Activated T-cell treated with anti-CD3 and anti-CD28 coated beads for 24 hours (primary cell): ENCODE data around the gene PHKB.
"Not testable (repeated sequence)": the region's sequence is repeated elsewhere in the genome, so short reads cannot be mapped to it uniquely, and the experiment has no call there.

Experiments
- DNase-seq: peaks from one replicate; pipeline ENCODE4 v3.0.0-alpha.2; 2020; ENCODE audit warnings: low read depth

Gene PHKB

DNA sequence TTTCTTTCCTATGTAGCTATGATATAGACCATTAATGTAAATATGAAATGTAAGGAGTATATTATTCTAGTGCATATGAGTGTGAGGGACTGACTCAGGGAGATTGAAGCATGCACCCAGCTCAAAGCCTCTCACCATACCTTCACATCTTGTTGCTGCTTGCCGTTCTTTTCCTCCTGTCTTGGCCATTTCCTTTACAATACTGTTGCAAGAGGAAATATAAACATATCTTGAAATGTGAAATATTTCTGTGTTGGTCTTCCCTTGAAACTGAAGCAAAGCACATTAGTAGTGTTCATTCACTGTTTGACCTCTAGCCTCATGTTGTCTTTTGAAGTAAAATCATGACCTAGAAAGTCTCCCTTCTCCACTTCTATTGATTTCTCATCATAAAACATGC lies 46.6 kb downstream of the PHKB start:
- DNase-seq: no peak

- no peak for DNase-seq
Observed at GRCh38 chr16:47511882-47512281, 50.8 kb downstream of the PHKB start.

DNA sequence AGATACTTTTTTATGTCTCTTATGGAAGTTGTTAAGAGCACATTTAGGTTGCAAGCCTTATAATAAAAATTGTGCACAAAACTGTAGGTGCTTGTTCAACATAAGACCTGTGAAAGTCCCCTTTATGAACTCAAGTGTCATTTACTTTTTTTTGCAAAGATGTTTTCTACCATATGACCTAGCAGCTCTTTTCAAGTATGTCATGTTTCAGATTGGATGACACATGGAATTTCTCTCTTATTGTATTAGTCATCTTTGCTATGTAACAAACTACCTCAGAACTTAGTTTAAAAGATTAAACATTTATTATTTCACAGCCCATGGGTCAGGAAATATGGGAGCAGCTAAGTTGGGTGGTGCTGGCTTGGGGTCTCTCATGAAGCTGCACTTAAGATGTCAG lies 57.9 kb downstream of the PHKB start:
- no peak for DNase-seq

GRCh38 chr16:47519546-47519945 lies 58.4 kb downstream of the PHKB start:
- DNase-seq: no peak

- no peak for DNase-seq
Observed at GRCh38 chr16:47519996-47520679, 59.0 kb downstream of the PHKB start.

DNA sequence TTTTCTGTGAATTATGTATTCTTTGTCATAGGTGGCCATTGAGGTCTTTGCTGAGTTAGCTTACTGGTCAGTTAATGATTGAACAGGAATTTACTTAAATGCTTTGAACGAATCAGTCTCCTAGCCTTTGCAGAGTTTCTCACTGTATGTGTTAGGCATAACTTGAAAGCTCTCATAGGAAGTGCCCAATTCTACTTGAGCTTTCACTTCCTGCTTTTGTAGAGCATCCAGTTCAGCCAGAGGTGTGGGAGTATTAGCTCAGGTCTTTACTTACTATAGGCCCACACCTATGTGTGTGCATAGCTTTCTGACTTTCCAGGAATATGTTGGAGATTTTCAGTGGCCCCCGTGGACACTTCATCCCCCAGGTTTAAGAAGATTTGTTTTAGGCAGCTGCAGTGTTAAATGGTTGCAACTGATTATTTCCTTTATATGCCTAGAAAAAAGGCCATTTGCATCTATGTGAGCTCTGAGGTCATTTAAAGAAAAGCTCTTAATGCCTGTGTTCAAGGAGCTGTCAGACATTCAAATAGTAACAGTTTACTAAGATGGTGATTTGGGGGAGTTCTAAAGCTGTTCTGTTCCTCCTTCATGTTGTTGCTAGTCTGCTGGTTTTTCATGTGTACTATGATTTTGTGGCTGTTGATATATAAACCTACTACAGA lies 62.3 kb downstream of the PHKB start:
- DNase-seq: no peak

- no peak for DNase-seq
Observed at GRCh38 chr16:47524007-47524405, 62.9 kb downstream of the PHKB start.

DNA sequence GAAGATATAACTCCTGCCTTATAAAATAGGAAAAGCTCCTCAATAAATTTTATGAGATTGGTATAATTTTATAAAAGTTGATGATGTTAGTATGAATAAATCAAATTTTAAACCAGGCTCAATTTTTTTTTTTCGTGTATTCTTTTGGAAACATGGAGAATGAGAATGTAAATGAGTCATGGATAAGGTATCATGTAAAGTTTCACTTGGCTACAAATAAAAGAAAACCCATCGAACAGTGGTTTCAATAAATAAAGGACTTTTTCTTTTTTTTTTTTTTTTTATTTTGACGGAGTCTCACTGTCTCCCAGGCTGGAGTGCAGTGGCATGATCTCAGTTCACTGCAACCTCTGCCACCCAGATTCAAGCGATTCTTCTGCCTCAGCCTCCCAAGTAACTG lies 67.3 kb downstream of the PHKB start:
- no peak for DNase-seq

DNA sequence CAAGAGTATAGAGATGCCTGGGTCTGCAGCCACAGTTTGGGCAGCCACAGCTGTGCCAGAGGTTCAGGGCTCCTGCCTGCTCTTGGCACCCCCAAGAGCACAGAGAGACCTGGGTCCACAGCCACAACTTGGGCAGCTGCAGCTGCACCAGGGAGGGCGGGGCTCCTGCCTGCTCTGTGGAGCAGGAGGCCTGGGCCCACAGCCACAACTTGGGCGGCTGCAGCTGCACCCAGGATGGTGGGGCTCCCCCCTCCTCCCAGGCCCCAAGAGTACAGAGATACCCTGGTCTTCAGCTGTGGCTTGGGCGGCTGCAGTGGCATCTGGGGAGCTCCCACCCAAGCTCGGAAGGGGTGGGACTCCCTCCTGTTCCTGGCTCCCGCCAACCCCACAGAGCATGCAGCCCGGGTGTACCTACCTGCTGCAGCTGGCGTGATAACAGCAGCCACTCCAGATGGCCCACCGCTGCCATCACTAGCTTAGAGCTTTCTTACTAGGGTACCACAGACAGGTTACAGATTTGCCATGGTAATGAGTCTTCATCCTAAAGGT lies 72.7 kb downstream of the PHKB start:
- no peak for DNase-seq

GRCh38 chr16:47538472-47538871 lies 77.3 kb downstream of the PHKB start:
- no peak for DNase-seq

- DNase-seq: not testable (repeated sequence)
Observed at GRCh38 chr16:47539707-47540670, 78.9 kb downstream of the PHKB start.

DNA sequence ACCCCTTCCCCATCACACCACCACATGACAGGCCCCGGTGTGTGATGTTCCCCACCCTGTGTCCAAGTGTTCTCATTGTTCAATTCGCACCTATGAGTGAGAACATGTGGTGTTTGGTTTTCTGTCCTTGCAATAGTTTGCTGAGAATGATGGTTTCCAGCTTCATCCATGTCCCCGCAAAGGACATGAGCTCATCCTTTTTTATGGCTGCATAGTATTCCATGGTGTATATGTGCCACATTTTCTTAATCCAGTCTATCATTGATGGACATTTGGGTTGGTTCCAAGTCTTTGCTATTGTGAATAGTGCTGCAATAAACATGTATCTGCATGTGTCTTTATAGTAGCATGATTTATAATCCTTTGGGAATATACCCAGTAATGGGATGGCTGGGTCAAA lies 80.0 kb downstream of the PHKB start:
- DNase-seq: not testable (repeated sequence)

DNA sequence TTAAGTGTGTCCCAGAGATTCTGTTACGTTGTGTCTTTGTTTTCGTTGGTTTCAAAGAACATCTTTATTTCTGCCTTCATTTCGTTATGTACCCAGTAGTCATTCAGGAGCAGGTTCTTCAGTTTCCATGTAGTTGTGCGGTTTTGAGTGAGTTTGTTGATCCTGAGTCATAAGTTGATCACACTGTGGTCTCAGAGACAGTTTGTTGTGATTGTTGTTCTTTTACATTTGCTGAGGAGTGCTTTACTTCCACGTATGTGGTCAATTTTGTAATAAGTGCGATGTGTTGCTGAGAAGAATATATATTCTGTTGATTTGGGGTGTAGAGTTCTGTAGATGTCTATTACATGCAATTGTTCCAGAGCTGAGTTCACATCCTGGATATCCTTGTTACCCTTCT lies 83.1 kb downstream of the PHKB start:
- DNase-seq: not testable (repeated sequence)

GRCh38 chr16:47551185-47551584 lies 90.1 kb downstream of the PHKB start:
- DNase-seq: not testable (repeated sequence)

- not testable (repeated sequence) for DNase-seq
Observed at GRCh38 chr16:47551767-47552166, 90.6 kb downstream of the PHKB start.

- DNase-seq: no peak
Observed at GRCh38 chr16:47553853-47554564, 92.9 kb downstream of the PHKB start.

DNA sequence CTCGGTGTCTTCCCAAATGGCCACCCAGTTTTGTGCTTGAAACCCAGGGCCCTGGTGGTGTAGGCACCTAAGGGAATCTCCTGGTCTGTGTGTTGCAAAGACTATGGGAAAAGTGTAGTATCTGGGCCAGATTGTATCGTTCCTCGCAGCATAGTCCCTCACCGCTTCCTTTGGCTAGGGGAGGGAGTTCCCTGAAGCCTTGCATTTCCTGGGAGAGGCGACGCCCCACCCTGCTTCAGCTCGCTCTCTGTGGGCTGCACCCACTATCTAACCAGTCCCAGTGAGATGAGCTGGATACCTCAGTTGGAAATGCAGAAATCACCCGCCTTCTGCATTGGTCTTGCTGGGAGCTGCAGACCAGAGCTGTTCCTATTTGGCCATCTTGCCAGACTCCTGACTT lies 93.5 kb downstream of the PHKB start:
- not testable (repeated sequence) for DNase-seq

- no peak for DNase-seq
Observed at GRCh38 chr16:47561286-47561685, 100.2 kb downstream of the PHKB start.

DNA sequence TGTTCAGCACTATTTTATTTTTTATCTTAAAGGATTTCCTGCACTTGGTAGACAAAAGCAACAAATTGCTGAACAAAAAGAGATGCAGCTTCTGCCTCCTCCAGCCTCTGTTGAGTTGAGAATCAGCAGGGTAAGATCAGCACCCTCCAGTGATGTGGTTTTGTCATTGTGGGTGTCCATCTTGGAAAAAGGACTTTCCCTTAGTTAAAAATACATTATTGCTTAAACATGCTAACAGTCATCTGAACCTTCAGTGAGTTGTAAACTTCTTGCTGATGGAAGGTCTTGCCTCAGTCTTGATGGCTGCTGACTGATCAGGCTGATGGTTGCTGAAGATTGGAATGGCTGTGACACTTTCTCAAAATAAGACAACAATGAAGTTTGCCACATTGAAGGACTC lies 101.2 kb downstream of the PHKB start:
- no peak for DNase-seq

DNA sequence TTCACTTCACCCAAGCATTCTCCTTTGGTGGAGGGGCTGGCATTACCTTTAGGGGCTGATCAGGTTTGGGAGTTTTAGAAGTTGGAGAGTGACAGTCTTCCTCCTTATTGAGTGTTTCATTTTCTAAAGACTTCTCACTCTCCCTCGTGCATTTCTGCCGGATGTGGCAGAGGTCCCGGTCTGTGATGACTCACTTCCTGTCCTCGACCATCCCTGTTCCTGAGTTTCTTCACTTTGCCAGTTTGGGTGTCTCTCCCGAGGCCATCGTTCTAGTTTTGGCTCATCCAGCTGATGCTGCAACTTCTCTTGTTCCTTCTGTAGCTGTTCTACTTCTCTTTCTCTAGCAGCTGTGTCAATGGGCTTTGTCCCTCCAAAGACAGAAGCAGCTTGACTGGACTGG lies 104.3 kb downstream of the PHKB start:
- no peak for DNase-seq

GRCh38 chr16:47567321-47567720 lies 106.2 kb downstream of the PHKB start:
- DNase-seq: no peak

DNA sequence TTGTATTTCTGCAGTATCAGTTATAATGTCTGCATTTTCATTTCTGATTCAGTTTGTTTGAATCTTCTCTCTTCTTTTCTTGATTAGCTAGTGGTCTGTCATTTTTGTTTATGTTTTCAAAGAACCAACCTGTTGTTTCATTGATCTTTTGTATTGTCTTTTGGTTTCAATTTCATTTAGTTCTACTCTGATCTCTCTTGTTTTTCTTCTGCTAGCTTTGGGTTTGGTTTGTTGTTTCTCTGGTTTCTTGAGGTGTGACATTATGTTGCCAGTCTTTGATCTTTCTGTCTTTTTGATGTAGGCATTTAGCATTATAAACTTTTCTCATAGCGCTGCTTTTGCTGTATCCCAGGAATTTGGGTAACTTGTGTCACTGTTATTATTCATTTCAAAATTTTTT lies 107.2 kb downstream of the PHKB start:
- no peak for DNase-seq
